ENCODE measurements around the gene ADGRD1.
"Not testable (repeated sequence)": the region's sequence is repeated elsewhere in the genome, so short reads cannot be mapped to it uniquely, and the experiment has no call there.

Gene ADGRD1

DNA sequence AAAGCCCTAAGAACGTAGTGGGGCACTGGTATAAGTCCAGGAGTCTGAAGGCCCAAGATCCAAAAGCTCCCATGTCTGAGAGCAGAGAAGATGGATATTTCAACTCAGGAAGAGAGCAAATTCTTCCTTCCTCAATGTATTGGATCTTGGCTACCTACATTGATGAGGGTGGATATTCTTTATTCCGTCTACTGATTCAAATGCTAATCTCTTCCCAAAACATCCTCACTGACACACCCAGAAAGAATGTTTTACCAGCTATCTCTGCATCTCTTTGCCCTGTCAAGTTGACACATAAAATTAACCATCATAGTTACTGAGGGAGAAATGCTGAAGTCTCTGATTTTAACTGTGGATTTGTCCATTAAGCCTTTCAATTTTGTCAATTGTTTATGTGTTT, 16.6 kb upstream of the ADGRD1 start:
- no peak for DNase-seq

DNA sequence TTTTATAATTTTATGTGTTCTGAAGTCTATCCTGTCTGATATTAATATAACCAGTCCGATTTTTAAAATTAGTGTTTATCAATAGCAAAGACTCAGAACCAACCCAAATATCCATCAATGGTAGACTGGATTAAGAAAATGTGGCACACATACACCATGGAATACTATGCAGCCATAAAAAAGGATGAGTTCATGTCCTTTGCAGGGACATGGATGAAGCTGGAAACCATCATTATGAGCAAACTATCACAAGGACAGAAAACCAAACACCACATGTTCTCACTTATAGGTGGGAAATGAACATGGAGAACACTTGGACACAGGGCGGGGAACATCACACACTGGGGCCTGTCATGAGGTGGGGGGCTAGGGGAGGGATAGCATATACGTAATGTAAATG, 16.2 kb upstream of the ADGRD1 start:
- DNase-seq, result not testable (repeated sequence)

GRCh38 chr12:130938186-130938585, 15.5 kb upstream of the ADGRD1 start:
- no peak for DNase-seq

GRCh38 chr12:130944878-130945277, 8.8 kb upstream of the ADGRD1 start:
- no peak for DNase-seq

GRCh38 chr12:130945786-130946492, 7.8 kb upstream of the ADGRD1 start:
- no peak for DNase-seq

DNA sequence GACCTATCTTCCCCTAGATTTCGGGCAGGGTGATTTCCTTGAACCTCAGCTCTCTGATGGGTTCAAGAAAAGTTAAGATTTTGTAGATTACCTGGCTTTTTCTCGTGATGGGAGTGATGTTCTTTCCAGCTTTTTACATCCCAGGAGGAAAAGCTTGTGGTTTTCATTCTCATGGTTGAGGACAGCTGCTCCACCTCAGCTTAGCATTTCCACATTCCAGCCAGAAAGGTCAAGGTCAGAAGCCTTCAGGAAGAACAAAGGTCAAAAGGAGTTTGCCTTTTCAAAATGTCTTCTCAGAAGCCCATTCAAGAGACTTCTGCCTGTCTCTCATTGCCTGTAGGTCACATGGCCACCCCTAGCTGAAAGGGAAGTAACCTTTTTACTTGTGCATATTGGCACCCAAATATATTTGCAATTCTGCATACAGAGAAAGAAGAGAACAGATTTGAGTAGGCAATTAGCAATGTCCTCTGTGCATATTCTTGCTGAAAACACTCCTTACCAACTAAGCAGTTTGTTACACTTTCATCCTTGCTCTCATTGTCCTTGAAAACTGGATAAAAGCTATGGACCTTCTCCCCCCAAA, 6.6 kb upstream of the ADGRD1 start:
- DNase-seq, result no peak

- no peak for DNase-seq
Observed at GRCh38 chr12:130948136-130948535, 5.6 kb upstream of the ADGRD1 start.

DNA sequence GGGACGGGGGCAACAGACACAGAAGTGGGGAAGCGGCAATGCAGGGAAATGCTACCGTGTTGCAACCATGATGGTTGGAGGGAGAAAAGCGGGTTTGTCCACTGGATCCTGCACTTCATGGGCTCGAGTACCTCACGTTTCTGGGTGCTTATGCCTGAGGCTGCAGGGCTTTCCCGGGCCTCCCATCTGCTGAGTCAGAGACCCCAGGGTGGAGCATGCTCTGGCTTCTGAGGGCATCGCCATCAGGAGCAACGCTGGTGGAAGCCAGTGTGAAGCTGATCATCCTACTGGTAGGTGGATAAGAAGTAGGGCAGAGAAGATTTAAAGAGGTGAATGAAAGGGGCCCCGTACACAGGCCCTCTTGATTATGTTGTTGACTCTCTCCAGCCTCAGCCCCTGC, 5.0 kb upstream of the ADGRD1 start:
- DNase-seq, result no peak

GRCh38 chr12:130949806-130950205, 3.9 kb upstream of the ADGRD1 start:
- DNase-seq, result no peak

DNA sequence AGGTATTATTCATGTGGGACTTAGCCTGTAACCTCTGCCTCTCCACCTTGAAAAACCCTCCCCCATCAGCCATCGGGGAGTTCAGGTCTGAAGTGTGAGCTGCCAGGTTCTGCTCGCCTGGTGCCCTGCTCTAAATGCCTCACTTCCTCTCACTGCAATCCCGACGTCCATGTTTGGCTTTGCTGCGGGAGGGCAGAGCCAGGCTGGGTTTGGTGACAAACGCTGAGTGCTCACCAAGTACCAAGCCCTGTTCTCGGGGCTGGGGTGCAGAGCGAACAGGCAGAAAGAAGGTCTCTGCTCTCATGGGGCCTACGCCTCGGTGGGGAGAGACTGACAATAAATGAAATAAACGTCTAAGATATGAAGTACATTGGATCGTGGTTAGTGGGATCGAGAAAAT, 2.1 kb upstream of the ADGRD1 start:
- no peak for DNase-seq

DNA sequence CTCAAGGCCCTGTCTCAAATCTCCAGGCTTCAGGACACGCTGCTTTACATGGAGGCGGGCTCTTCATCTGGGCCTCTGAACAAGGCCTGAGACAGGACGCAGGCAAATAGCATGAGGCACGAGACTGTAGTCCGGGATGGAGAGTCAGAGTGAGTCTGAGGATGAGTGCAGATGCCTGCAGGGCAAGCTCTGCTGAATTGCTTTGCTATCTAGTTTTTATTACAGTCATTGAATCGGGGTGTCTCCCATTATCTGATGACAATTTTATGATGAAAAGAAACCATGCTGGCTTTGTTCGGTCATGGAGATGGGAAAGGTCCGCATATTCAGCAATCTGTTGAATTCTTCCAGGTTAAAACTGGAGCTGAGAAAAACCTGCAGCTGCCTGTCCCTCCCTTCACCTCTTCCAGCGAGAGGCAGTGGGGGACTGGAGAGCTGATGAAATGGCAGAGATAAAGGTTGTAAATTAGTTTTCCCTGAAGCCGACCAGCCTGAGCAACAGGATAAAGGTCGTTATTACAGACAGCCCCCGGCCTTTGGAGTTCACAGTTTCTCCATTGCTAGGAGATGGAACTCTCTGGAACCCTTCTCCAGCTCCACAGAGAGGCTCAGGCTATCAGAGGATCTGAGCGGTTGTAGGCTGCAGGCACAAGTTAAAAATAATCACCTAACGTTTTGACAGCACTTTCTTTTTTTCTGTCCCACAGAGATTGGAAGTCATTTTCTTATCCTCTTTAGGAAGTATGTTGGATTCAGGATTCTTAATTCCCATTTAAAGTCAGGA, 1.3 kb upstream of the ADGRD1 start:
- DNase-seq, result no peak

GRCh38 chr12:130954544-130954831, 781 bp downstream of the ADGRD1 start:
- no peak for DNase-seq

- no peak for DNase-seq
Observed at GRCh38 chr12:130955238-130955816, 1.6 kb downstream of the ADGRD1 start.

- no peak for DNase-seq
Observed at GRCh38 chr12:130956009-130956408, 2.3 kb downstream of the ADGRD1 start.

- no peak for DNase-seq
Observed at GRCh38 chr12:130956456-130957303, 3.0 kb downstream of the ADGRD1 start.

DNA sequence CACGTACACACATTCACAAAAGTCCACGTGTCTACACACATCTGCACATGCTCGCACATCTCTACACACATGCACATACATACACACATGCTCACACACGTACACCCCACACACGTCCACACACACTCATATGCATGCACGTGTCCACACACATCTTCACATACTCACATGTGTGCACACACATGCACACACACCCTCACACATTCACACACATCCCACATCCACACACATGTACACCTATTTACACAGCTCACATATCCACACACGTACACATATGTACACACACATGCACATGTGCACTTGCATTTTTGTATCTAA, 3.6 kb downstream of the ADGRD1 start:
- no peak for DNase-seq

- DNase-seq, result no peak
Observed at GRCh38 chr12:130958557-130959140, 4.9 kb downstream of the ADGRD1 start.

DNA sequence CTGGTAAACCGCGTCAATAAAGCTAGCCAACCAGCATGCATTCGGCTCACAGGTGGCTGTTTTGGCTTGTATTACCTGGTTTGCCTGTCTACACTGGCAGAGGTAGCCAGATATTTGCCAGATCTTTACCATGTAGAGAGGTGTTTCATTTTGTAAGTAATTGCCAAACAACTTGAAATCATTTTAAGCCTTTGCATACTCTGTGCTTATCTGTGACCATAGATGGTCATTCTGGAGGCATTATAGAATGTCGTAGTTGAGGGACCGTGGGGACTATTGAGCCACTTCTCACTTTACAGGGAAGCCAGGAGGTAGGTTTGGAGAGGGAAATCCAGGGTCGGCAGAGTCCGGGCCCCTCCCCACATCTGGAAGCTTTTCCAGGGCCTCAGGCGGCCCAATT, 5.9 kb downstream of the ADGRD1 start:
- no peak for DNase-seq

GRCh38 chr12:130960058-130960457, 6.4 kb downstream of the ADGRD1 start:
- DNase-seq, result no peak

GRCh38 chr12:130960787-130961186, 7.1 kb downstream of the ADGRD1 start:
- no peak for DNase-seq

GRCh38 chr12:130961921-130962451, 8.3 kb downstream of the ADGRD1 start:
- no peak for DNase-seq

Measured in amygdala (tissue), 56 donors.